Activated CD4-positive, alpha-beta memory T cell treated with anti-CD3 and anti-CD28 coated beads, Interleukin-2, amount 10 ng/mL, durations not matched to agents 7 days and 5 days (primary cell): ENCODE results near the gene ESPNL. TPM values are rescaled to one million over a fixed set of nuclear protein-coding genes. Genes with fewer than 3 reads are reported as not detected.
A peak's percentile ranks its signal among the peaks of the same experiment; 100 is the strongest.

Experiments used
- CTCF ChIA-PET: fragments of 350-600 bp; sonication (Branson Sonifier 250); formaldehyde crosslinking; loops from one replicate; lab custom pipeline; 2021; ENCODE audit warnings: antibody characterized with exemption, inconsistent platforms; lab: Charles Lee
- POLR2A ChIA-PET: fragments of 350-600 bp; sonication (Branson Sonifier 250); formaldehyde crosslinking; loops from one replicate; lab custom pipeline; 2021; ENCODE audit warnings: antibody characterized with exemption; lab: Charles Lee
- DNase-seq: peaks from one replicate; pipeline ENCODE4 v3.0.0-alpha.2; 2020
- H3K27ac Mint-ChIP-seq: one replicate; pipeline ENCODE4 v1.8.0; 2021; ENCODE audit warnings: mild to moderate bottlenecking, mixed read lengths
- H3K27me3 Mint-ChIP-seq: one replicate; pipeline ENCODE4 v1.8.0; 2021; ENCODE audit warnings: mixed read lengths
- H3K36me3 Mint-ChIP-seq: one replicate; pipeline ENCODE4 v1.8.0; 2021; ENCODE audit warnings: low read depth, mixed read lengths
- H3K4me1 Mint-ChIP-seq: one replicate; pipeline ENCODE4 v1.8.0; 2021; ENCODE audit warnings: mixed read lengths
- H3K4me3 Mint-ChIP-seq: one replicate; pipeline ENCODE4 v1.8.0; 2021; ENCODE audit warnings: mild to moderate bottlenecking, mixed read lengths
- H3K9me3 Mint-ChIP-seq: one replicate; pipeline ENCODE4 v1.8.0; 2021; ENCODE audit warnings: mixed read lengths
- total RNA-seq, 2 experiments: library from RNA; stranded (reverse); gene quantifications; one replicate each; pipeline ENCODE4 v1.2.3, GENCODE V29; 2021

Gene ESPNL
- total RNA-seq, 2 experiments from 2014 or later: 0.05 to 0.18 TPM

DNA sequence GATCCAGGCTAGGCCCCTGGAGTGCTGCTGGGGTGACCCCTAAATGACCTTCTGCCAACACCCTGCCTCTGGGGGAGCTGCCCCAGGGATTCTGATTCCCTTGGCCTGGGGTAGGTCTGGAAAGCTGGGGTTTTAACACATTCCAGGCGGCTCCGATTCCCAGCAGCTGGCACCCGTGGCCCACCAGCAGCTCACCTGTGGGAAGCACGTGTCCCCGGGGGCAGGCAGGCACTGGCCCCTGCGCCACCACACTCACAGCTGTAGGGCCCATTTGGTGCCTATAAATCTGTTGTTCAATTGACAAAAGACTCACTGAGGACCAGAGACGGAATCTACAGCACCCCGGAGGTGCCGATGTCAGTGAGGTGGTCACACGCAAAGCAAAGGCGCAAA lies 34.2 kb downstream of the ESPNL start:
- POLR2A ChIA-PET: no interaction called here
- Mint-ChIP-seq H3K27ac (no peak overlapping the region), H3K36me3 (no peaks in the 10 kb centered on the region), H3K9me3 (no peaks in the 10 kb centered on the region), H3K27me3 (no peaks in the 10 kb centered on the region), H3K4me3 (no peak overlapping the region), H3K4me1 (no peaks in the 10 kb centered on the region)
- no peak for DNase-seq
- CTCF ChIA-PET: no interaction called here

GRCh38 chr2:238135601-238136150 lies 35.5 kb downstream of the ESPNL start:
- no peaks in the 10 kb centered on the region for H3K4me1 Mint-ChIP-seq
- ChIA-PET CTCF (no interaction called here), POLR2A (no interaction called here)
- H3K27ac Mint-ChIP-seq: no peak overlapping the region
- DNase-seq: no peak
- no peak overlapping the region for H3K4me3 Mint-ChIP-seq
- no peaks in the 10 kb centered on the region for H3K36me3 Mint-ChIP-seq
- no peaks in the 10 kb centered on the region for H3K27me3 Mint-ChIP-seq
- no peaks in the 10 kb centered on the region for H3K9me3 Mint-ChIP-seq

GRCh38 chr2:238136820-238137537 lies 36.8 kb downstream of the ESPNL start:
- Mint-ChIP-seq H3K4me3 (no peak overlapping the region), H3K4me1 (peaks cover 2% of the 10 kb centered on the region), H3K27me3 (no peaks in the 10 kb centered on the region), H3K9me3 (no peaks in the 10 kb centered on the region), H3K36me3 (no peaks in the 10 kb centered on the region), H3K27ac (no peak overlapping the region)
- POLR2A ChIA-PET: no interaction called here
- CTCF ChIA-PET: interaction anchor here (1.1 kb wide), 1 partner anchor 214 kb away, joined by 3 read pairs; no protein-coding TSS in a partner anchor
- DNase-seq: no peak

GRCh38 chr2:238137885-238138284 lies 37.7 kb downstream of the ESPNL start:
- CTCF ChIA-PET: interaction anchor here (0.8 kb wide), 1 partner anchor 14 kb away, joined by 4 read pairs; no protein-coding TSS in a partner anchor
- POLR2A ChIA-PET: no interaction called here

GRCh38 chr2:238138331-238139195 lies 38.4 kb downstream of the ESPNL start, which contains the start of gene KLHL30:
KLHL30 (plus strand) TSS chr2:238138668; CDS start chr2:238140755, 2,087 bp downstream.
- H3K9me3 Mint-ChIP-seq: no peaks in the 10 kb centered on the region
- DNase-seq: no peak
- H3K4me3 Mint-ChIP-seq: no peak within 1 kb of the TSS
- no peaks in the 10 kb centered on the region for H3K27me3 Mint-ChIP-seq
- POLR2A ChIA-PET: no interaction called here
- no peaks in the 10 kb centered on the region for H3K36me3 Mint-ChIP-seq
- H3K27ac Mint-ChIP-seq: no peak within 1 kb of the TSS
- CTCF ChIA-PET: interaction anchor here (0.7 to 1.3 kb wide), 4 partner anchors 13 to 281 kb away, joined by 3 to 9 read pairs (median 4); no protein-coding TSS in a partner anchor
- peaks cover 2% of the 10 kb centered on the region for H3K4me1 Mint-ChIP-seq

More at GRCh38 chr2:238137885-238138284, 37.7 kb downstream of the ESPNL start:
- H3K4me3 Mint-ChIP-seq: no peak overlapping the region
- DNase-seq: no peak
- no peaks in the 10 kb centered on the region for H3K36me3 Mint-ChIP-seq
- H3K9me3 Mint-ChIP-seq: no peaks in the 10 kb centered on the region
- no peaks in the 10 kb centered on the region for H3K27me3 Mint-ChIP-seq
- no peak overlapping the region for H3K27ac Mint-ChIP-seq
- H3K4me1 Mint-ChIP-seq: peaks cover 2% of the 10 kb centered on the region

DNA sequence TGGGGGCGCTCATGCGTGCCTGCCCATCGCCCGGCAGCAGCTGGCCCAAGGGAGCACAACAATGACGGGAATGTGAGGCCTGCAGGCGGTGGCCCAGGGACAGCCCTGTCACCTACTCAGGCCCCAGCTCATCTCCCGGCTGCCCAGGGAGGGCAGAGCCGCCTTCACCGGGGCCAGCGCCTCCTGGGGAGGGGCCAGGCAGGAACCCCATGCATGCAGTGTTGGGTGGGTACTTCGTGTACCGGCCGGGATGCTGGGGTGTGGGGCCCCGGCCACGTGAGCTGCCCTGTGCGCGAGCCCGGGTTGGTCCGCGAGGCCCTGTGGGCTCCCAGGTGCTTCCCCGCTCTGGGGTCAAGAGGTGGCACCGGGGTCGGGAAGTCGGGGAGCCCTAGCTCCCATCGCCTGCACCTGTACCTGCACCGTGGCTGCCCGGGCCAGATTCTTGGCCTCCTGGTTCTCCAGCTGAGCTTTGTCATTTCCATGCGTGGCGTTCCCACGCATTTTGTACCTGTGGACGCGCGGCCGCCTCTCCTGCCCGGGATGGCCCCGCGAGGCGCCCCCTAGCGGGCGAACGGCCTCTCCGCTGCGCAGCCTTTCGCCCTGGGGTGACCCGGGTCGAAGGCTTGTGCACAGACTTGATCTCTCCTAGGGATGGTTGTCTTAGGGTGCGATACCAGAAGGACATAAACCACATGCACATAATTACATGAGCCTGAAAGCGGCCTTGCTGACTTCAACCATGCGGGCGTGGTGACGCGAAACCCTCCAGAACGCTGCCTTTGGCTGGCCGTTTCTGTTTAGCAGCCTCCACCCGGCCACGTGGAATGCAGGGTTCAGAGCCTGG lies 39.3 kb downstream of the ESPNL start:
- Mint-ChIP-seq H3K27me3 (no peaks in the 10 kb centered on the region), H3K4me1 (peaks cover 2% of the 10 kb centered on the region), H3K36me3 (no peaks in the 10 kb centered on the region), H3K4me3 (no peak overlapping the region), H3K9me3 (no peaks in the 10 kb centered on the region), H3K27ac (no peak overlapping the region)
- ChIA-PET POLR2A (no interaction called here), CTCF (interaction anchor here (0.7 to 1.3 kb wide), 4 partner anchors 124 to 282 kb away, joined by 3 to 9 read pairs (median 4); no protein-coding TSS in a partner anchor)
- peak; percentile 36 for DNase-seq

DNA sequence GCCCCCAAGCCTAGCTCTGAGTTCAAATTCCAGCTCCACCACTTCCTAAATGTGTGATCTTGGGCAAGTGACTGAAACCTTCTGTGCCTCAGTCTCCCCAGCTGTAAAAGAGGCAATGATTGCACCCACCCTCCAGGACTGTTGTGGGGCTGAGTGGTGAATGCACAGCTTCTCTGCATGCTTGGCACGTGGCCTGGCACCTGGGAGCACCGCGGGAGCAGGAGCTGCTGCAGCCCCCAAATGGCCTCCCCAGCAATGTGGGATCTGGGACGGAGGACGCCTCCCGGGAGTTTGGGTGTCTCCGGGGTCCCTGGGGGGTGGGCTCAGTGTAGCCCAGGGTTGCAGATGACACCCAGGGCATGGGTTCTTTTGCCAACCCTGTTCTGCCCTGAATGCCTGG lies 39.9 kb downstream of the ESPNL start:
- ChIA-PET CTCF (interaction anchor here (1.2 to 1.3 kb wide), 2 partner anchors 123 to 283 kb away, joined by 3 to 9 read pairs; no protein-coding TSS in a partner anchor), POLR2A (no interaction called here)
- DNase-seq: no peak
- Mint-ChIP-seq H3K27me3 (no peaks in the 10 kb centered on the region), H3K4me1 (peaks cover 2% of the 10 kb centered on the region), H3K4me3 (no peak overlapping the region), H3K9me3 (no peaks in the 10 kb centered on the region), H3K27ac (no peak overlapping the region), H3K36me3 (no peaks in the 10 kb centered on the region)

DNA sequence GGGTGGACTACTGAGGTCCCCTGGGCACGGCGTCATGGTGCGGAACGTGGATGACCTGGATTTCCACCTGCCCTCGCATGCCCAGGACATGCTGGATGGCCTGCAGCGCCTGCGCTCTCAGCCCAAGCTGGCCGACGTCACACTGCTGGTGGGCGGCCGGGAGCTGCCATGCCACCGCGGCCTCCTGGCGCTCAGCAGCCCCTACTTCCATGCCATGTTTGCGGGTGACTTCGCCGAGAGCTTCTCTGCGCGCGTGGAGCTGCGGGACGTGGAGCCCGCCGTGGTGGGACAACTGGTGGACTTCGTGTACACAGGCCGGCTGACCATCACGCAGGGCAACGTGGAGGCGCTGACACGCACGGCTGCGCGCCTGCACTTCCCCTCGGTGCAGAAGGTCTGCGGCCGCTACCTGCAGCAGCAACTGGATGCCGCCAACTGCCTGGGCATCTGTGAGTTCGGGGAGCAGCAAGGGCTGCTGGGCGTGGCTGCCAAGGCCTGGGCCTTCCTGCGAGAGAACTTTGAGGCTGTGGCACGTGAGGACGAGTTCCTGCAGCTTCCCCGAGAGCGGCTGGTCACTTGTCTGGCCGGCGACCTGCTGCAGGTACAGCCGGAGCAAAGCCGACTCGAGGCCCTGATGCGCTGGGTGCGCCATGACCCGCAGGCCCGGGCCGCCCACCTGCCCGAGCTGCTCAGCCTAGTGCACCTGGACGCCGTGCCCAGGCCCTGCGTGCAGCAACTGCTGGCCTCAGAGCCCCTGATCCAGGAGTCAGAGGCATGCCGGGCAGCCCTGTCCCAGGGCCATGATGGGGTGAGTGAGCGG lies 40.8 kb downstream of the ESPNL start:
- H3K4me1 Mint-ChIP-seq: peaks cover 2% of the 10 kb centered on the region
- ChIA-PET POLR2A (no interaction called here), CTCF (interaction anchor here (1.4 kb wide), 1 partner anchor 282 kb away, joined by 3 read pairs; no protein-coding TSS in a partner anchor)
- H3K27ac Mint-ChIP-seq: no peak overlapping the region
- no peak overlapping the region for H3K4me3 Mint-ChIP-seq
- DNase-seq: no peak
- no peaks in the 10 kb centered on the region for H3K9me3 Mint-ChIP-seq
- H3K36me3 Mint-ChIP-seq: no peaks in the 10 kb centered on the region
- no peaks in the 10 kb centered on the region for H3K27me3 Mint-ChIP-seq

DNA sequence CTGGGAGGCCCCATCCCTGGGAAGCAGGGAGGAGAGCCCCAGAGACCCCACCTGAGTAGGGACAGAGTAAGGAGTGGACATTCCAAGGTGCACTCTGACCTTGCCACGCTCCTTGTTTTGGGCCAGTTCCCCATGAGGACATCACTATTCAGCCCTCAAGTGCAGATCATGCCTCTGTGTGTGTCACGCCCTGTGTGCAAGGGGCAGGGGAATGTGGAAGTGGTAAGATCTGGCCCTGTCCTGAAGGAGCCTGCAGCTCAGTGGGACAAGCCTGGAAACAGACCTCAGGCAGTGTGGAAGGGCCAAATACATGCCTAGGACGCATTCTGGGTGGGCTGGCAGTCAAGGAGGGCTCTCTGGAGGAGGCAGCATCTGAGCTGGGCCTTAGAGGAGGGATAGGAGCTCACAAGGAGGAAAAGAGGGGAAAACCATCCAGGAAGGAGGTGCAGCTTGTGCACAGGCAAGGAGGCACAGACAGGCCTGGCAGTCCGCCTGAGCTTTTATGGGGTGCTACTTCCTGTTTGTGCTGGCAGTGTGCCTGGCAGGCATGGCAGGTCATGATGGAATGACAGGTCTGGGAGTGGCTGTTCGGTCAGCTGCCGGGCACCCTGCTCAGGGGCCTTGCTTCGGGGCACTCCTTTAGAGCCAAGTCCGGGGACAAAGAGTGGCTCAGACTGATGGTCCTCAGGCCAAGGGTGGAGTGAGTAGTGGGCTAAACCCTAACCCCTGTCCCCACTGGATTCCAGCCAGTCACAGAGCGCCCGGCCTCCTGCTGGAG lies 41.6 kb downstream of the ESPNL start:
- CTCF ChIA-PET: interaction anchor here (0.6 to 1.4 kb wide), 2 partner anchors 69 to 283 kb away, joined by 3 read pairs; no protein-coding TSS in a partner anchor
- POLR2A ChIA-PET: no interaction called here
- Mint-ChIP-seq H3K27me3 (no peaks in the 10 kb centered on the region), H3K4me3 (no peak overlapping the region), H3K4me1 (peaks cover 2% of the 10 kb centered on the region), H3K36me3 (no peaks in the 10 kb centered on the region), H3K9me3 (no peaks in the 10 kb centered on the region), H3K27ac (no peak overlapping the region)
- no peak for DNase-seq

DNA sequence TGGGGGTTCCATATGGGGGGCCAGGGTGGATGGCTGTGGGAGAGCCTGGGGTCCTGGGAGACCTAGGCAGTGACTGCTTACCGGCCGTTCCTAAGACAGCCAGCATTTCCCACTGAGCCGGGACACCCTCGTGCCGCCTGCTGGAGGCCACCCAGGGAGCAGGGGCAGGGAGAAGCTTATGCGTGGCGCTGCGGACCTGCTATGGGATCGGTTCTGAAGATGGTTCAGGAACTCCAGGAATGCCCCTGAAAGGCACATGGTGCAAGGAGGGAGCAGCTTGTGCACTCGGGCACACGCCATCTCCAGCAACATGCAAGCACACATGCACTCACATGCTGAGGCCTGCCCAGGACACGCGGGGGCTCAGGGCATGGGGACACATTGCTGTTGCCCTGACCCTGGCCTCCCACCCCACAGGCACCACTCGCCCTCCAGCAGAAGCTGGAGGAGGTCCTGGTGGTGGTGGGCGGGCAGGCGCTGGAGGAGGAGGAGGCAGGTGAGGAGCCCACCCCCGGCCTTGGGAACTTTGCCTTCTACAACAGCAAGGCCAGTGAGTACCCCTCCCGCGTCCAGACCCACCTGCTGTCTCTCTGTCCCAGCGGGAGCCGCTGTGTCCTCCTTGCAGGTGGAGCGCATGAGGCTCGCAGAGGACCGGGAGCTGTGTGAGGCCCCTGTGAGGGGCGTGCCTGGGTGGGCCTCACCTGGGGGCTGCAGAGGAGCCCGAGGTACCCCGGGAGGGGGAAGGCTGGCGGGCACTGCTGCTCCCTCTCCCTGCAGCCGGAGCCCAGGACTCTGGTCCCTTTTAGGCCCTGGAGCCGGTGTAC lies 42.5 kb downstream of the ESPNL start:
- ChIA-PET CTCF (interaction anchor here (1.4 kb wide), 1 partner anchor 284 kb away, joined by 3 read pairs; no protein-coding TSS in a partner anchor), POLR2A (no interaction called here)
- Mint-ChIP-seq H3K27ac (no peak overlapping the region), H3K9me3 (no peaks in the 10 kb centered on the region), H3K4me3 (no peak overlapping the region), H3K27me3 (no peaks in the 10 kb centered on the region), H3K36me3 (no peaks in the 10 kb centered on the region), H3K4me1 (peaks cover 2% of the 10 kb centered on the region)
- DNase-seq: no peak
